ENCODE measurements around the gene PRRC2C. TPM values are rescaled to one million over a fixed set of nuclear protein-coding genes. Genes with fewer than 3 reads are reported as not detected.

The PRRC2C gene
- total and polyA plus RNA-seq, 2 experiments from 2014 or later: 186 to 368 TPM

- no peak for ATAC-seq
- Mint-ChIP-seq H3K4me1 (peaks cover 18% of the 10 kb centered on the region), H3K9me3 (no peaks in the 10 kb centered on the region), H3K36me3 (ENCODE audit: low read depth) (no peaks in the 10 kb centered on the region), H3K27me3 (ENCODE audit: insufficient read depth, low read depth, poor library complexity) (peaks cover 5% of the 10 kb centered on the region), H3K4me3 (no peak within 1 kb of the TSS), H3K27ac (0 out of 2 replicates have a peak within 1 kb of the TSS, but pooled peaks have one; percentile 37)
- peak within 1 kb of the TSS; percentile 61; the same call in 1 of the 2 replicates for H3K27ac ChIP-seq (ENCODE audit: low read depth)
- no peak within 1 kb of the TSS for H3K4me2 ChIP-seq
- no peaks in the 10 kb centered on the region for H3K79me2 ChIP-seq (replicated peaks; ENCODE audit: insufficient read depth)
- no peaks in the 10 kb centered on the region for H3K36me3 ChIP-seq (ENCODE audit: insufficient read depth)
- TF ChIP-seq POLR2AphosphoS5 (IDR thresholded peaks at IDR 0.05; ENCODE audit: low read depth) (no peak), CREB1 (CRISPR knock-in tag; IDR thresholded peaks at IDR 0.05; ENCODE audit: low read depth) (no peak), ZNF331 (CRISPR knock-in tag; IDR thresholded peaks at IDR 0.05; ENCODE audit: low read depth) (no peak), STAT1 (IDR thresholded peaks at IDR 0.05; ENCODE audit: unreplicated experiment) (no peak), JUNB (IDR thresholded peaks at IDR 0.05; ENCODE audit: unreplicated experiment) (no peak), REST (IDR thresholded peaks at IDR 0.05; ENCODE audit: unreplicated experiment) (no peak), EZH2 (IDR thresholded peaks at IDR 0.05; ENCODE audit: low read depth, unreplicated experiment) (no peak), ZNF114 (CRISPR knock-in tag; IDR thresholded peaks at IDR 0.05) (no peak), EZH2phosphoT487 (IDR thresholded peaks at IDR 0.05; ENCODE audit: unreplicated experiment) (no peak), CTCF (conservative IDR thresholded peaks at IDR 0.05; ENCODE audit: low read depth in 2 of 2) (no peak), NANOG (IDR thresholded peaks at IDR 0.05; ENCODE audit: borderline replicate concordance) (no peak), ETS1 (IDR thresholded peaks at IDR 0.05) (no peak)
- TF ChIP-seq, protein P1, sequence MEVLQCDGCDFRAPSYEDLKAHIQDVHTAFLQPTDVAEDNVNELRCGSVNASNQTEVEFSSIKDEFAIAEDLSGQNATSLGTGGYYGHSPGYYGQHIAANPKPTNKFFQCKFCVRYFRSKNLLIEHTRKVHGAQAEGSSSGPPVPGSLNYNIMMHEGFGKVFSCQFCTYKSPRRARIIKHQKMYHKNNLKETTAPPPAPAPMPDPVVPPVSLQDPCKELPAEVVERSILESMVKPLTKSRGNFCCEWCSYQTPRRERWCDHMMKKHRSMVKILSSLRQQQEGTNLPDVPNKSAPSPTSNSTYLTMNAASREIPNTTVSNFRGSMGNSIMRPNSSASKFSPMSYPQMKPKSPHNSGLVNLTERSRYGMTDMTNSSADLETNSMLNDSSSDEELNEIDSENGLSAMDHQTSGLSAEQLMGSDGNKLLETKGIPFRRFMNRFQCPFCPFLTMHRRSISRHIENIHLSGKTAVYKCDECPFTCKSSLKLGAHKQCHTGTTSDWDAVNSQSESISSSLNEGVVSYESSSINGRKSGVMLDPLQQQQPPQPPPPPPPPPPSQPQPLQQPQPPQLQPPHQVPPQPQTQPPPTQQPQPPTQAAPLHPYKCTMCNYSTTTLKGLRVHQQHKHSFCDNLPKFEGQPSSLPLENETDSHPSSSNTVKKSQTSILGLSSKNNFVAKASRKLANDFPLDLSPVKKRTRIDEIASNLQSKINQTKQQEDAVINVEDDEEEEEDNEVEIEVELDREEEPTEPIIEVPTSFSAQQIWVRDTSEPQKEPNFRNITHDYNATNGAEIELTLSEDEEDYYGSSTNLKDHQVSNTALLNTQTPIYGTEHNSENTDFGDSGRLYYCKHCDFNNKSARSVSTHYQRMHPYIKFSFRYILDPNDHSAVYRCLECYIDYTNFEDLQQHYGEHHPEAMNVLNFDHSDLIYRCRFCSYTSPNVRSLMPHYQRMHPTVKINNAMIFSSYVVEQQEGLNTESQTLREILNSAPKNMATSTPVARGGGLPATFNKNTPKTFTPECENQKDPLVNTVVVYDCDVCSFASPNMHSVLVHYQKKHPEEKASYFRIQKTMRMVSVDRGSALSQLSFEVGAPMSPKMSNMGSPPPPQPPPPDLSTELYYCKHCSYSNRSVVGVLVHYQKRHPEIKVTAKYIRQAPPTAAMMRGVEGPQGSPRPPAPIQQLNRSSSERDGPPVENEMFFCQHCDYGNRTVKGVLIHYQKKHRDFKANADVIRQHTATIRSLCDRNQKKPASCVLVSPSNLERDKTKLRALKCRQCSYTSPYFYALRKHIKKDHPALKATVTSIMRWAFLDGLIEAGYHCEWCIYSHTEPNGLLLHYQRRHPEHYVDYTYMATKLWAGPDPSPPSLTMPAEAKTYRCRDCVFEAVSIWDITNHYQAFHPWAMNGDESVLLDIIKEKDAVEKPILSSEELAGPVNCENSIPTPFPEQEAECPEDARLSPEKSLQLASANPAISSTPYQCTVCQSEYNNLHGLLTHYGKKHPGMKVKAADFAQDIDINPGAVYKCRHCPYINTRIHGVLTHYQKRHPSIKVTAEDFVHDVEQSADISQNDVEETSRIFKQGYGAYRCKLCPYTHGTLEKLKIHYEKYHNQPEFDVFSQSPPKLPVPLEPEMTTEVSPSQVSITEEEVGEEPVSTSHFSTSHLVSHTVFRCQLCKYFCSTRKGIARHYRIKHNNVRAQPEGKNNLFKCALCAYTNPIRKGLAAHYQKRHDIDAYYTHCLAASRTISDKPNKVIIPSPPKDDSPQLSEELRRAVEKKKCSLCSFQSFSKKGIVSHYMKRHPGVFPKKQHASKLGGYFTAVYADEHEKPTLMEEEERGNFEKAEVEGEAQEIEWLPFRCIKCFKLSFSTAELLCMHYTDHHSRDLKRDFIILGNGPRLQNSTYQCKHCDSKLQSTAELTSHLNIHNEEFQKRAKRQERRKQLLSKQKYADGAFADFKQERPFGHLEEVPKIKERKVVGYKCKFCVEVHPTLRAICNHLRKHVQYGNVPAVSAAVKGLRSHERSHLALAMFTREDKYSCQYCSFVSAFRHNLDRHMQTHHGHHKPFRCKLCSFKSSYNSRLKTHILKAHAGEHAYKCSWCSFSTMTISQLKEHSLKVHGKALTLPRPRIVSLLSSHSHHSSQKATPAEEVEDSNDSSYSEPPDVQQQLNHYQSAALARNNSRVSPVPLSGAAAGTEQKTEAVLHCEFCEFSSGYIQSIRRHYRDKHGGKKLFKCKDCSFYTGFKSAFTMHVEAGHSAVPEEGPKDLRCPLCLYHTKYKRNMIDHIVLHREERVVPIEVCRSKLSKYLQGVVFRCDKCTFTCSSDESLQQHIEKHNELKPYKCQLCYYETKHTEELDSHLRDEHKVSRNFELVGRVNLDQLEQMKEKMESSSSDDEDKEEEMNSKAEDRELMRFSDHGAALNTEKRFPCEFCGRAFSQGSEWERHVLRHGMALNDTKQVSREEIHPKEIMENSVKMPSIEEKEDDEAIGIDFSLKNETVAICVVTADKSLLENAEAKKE (CRISPR knock-in tag; IDR thresholded peaks at IDR 0.05): no peak
- peak within 1 kb of the TSS; percentile 89 for H2AFZ ChIP-seq
- 0 out of 2 replicates have a peak, but pooled peaks cover 3% of the 10 kb centered on the region for H3K9me2 ChIP-seq (ENCODE audit: insufficient read depth)
- no peak within 1 kb of the TSS for H3K4me3 ChIP-seq
- H3F3A ChIP-seq (replicated peaks; ENCODE audit: low read depth): no peaks in the 10 kb centered on the region
- H4K20me1 ChIP-seq (replicated peaks; ENCODE audit: insufficient read depth): no peaks in the 10 kb centered on the region
- H3K27me3 ChIP-seq (ENCODE audit: insufficient read depth): no peaks in the 10 kb centered on the region
- no peak for DNase-seq (ENCODE audit: low spot score)
- peaks cover 19% of the 10 kb centered on the region for H3K4me1 ChIP-seq (ENCODE audit: insufficient read depth)
Observed at GRCh38 chr1:171622152-171622462, 136.8 kb downstream of the PRRC2C start, which contains the start of gene MYOCOS. Gene MYOCOS (plus strand): TSS chr1:171622243. CDS start chr1:171623884, 1,641 bp downstream.
